HEK293 (cell line): ENCODE results near the gene NHEJ1.

Source experiments
- HOXA7 ChIP-seq: sonication (generic); formaldehyde crosslinking; IDR thresholded peaks from 2 replicates; pipeline ENCODE4 v1.8.1; 2022; ENCODE audit warnings: missing genetic modification reagents, borderline replicate concordance
- SP3 ChIP-seq: fragments of 450-650 bp; formaldehyde crosslinking; IDR thresholded peaks from 2 replicates; pipeline ENCODE4 v1.5.1; 2016; ENCODE audit warnings: missing biosample characterization, missing genetic modification characterization
- ZBTB21 ChIP-seq: fragments of 450-650 bp; formaldehyde crosslinking; IDR thresholded peaks from 2 replicates; pipeline ENCODE4 v1.5.1; 2017; ENCODE audit warnings: missing biosample characterization, missing genetic modification characterization
- ZBTB8A ChIP-seq: fragments of 450-650 bp; formaldehyde crosslinking; IDR thresholded peaks from 2 replicates; pipeline ENCODE4 v1.5.1; 2016; ENCODE audit warnings: missing biosample characterization, missing genetic modification characterization
- ZNF274 ChIP-seq, 2 experiments: fragments of 200-500 bp in 1 of 2; fragments of 450-650 bp in 1 of 2; sonication (Bioruptor generic) in 1 of 2; formaldehyde crosslinking in 1 of 2; IDR thresholded peaks; 2 replicates each; pipeline versions ENCODE4 v1.5.1 to v1.6.1; 2014 to 2016; ENCODE audit warnings: borderline replicate concordance in 1 of 2, inconsistent platforms in 1 of 2, low read length in 1 of 2, missing biosample characterization in 1 of 2, missing genetic modification characterization in 1 of 2
- ZNF488 ChIP-seq: fragments of 450-650 bp; formaldehyde crosslinking; IDR thresholded peaks from 2 replicates; pipeline ENCODE4 v1.5.1; 2016; ENCODE audit warnings: missing biosample characterization, missing genetic modification characterization
- TF ChIP-seq, protein P1 (sequence below): fragments of 450-650 bp; formaldehyde crosslinking; IDR thresholded peaks from 2 replicates; pipeline ENCODE4 v1.5.1; 2016; ENCODE audit warnings: missing biosample characterization, missing genetic modification characterization
- TF ChIP-seq, protein P2 (sequence below): fragments of 450-650 bp; formaldehyde crosslinking; IDR thresholded peaks from 2 replicates; pipeline ENCODE4 v1.5.1; 2016; ENCODE audit warnings: missing biosample characterization, missing genetic modification characterization

GRCh38 chr2:219107758-219108157 lies 52.9 kb downstream of the NHEJ1 start:
- TF ChIP-seq HOXA7 (CRISPR knock-in tag) (no peak), ZNF488 (tag by site-specific recombination) (no peak), ZNF274 (IDR thresholded peaks at IDR 0.05; ENCODE audit: low read length) (no peak), ZNF274 (tag by site-specific recombination; IDR thresholded peaks at IDR 0.05; ENCODE audit: borderline replicate concordance) (no peak), ZBTB21 (tag by site-specific recombination) (no peak), ZBTB8A (tag by site-specific recombination) (no peak), SP3 (tag by site-specific recombination) (no peak)
- TF ChIP-seq, protein P1, sequence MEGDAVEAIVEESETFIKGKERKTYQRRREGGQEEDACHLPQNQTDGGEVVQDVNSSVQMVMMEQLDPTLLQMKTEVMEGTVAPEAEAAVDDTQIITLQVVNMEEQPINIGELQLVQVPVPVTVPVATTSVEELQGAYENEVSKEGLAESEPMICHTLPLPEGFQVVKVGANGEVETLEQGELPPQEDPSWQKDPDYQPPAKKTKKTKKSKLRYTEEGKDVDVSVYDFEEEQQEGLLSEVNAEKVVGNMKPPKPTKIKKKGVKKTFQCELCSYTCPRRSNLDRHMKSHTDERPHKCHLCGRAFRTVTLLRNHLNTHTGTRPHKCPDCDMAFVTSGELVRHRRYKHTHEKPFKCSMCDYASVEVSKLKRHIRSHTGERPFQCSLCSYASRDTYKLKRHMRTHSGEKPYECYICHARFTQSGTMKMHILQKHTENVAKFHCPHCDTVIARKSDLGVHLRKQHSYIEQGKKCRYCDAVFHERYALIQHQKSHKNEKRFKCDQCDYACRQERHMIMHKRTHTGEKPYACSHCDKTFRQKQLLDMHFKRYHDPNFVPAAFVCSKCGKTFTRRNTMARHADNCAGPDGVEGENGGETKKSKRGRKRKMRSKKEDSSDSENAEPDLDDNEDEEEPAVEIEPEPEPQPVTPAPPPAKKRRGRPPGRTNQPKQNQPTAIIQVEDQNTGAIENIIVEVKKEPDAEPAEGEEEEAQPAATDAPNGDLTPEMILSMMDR (tag by site-specific recombination): no peak
- TF ChIP-seq, protein P2, sequence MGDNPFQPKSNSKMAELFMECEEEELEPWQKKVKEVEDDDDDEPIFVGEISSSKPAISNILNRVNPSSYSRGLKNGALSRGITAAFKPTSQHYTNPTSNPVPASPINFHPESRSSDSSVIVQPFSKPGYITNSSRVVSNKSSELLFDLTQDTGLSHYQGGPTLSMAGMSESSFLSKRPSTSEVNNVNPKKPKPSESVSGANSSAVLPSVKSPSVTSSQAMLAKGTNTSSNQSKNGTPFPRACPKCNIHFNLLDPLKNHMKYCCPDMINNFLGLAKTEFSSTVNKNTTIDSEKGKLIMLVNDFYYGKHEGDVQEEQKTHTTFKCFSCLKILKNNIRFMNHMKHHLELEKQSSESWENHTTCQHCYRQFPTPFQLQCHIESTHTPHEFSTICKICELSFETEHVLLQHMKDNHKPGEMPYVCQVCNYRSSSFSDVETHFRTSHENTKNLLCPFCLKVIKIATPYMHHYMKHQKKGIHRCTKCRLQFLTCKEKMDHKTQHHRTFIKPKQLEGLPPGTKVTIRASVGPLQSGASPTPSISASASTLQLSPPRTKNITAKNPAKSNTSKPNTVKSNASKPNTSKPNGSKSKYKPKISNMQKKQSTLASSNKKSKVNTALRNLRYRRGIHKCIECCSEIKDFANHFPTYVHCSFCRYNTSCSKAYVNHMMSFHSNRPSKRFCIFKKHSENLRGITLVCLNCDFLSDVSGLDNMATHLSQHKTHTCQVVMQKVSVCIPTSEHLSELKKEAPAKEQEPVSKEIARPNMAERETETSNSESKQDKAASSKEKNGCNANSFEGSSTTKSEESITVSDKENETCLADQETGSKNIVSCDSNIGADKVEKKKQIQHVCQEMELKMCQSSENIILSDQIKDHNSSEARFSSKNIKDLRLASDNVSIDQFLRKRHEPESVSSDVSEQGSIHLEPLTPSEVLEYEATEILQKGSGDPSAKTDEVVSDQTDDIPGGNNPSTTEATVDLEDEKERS: no peak
